GM18511 (cell line): ENCODE data around the gene NCK1.
A peak's percentile ranks its signal among the peaks of the same experiment; 100 is the strongest.

Source experiments
- ATAC-seq: cut with Tn5 transposase; IDR thresholded peaks from one replicate; pipeline ENCODE4 v1.9.1; 2021; ENCODE audit warnings: mild to moderate bottlenecking, moderate library complexity; ENCODE audit not compliant: unreplicated experiment

NCK1 gene

DNA sequence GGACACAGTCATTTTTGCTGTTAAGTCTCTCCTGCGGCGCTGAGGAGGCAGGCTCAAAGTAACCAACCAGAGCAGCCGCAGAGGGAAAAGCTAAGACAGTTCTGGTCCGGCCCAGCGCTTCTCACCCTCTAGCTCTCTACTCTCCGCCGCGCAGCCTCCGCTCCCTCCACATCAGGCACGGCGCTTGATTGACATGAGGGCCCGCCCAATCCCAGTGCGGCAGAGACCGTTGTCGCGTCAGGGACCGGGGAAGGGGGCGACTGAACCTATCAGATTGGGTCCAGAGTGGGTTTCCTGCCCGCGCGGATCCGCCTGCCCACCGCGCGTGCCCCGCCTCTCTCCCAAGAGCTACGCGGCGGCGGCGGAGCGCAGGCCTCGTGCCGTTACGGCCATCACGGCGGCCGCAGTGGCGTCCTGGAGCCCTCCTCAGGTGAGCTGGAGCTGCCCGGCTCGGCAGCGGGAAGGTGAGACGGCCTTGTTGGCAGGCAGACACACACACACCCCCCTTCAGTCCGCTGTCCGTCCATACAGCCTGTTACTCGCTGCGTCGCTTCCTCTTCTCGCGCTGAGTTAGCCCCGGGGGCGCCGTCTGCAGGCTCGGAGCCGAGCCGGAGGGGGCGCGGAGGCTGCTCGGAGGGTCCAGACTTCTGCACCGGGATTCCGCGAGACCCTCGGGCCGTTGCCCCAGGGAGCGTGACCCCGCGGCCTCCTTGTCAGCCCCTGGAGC lies at the start of gene NCK1:
Gene NCK1 (plus strand): TSS at position 319 of the 727 bp plus-strand sequence. CDS start 65,794 bp downstream, outside the sequence.
- peak; percentile 97 for ATAC-seq

DNA sequence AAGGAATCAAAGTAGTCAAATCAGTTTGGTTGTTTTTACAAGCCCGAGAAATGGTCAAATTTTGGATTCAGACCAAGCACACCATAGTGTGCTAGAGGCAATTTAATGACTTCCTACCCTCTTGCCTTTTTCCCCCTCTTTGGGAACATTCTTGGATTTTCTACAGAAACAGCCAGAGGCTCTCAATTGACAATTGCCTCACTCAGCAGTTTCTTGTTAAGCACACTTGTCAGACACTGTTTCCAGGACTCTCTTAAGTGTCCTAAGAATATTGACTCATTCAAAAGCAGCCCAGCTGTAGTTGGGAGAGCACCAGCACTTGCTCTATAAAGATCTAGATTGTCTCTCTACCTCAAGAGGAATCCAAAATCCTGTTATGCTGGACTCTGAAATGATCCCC lies 44.6 kb upstream of the NCK1 start:
- no peak for ATAC-seq

DNA sequence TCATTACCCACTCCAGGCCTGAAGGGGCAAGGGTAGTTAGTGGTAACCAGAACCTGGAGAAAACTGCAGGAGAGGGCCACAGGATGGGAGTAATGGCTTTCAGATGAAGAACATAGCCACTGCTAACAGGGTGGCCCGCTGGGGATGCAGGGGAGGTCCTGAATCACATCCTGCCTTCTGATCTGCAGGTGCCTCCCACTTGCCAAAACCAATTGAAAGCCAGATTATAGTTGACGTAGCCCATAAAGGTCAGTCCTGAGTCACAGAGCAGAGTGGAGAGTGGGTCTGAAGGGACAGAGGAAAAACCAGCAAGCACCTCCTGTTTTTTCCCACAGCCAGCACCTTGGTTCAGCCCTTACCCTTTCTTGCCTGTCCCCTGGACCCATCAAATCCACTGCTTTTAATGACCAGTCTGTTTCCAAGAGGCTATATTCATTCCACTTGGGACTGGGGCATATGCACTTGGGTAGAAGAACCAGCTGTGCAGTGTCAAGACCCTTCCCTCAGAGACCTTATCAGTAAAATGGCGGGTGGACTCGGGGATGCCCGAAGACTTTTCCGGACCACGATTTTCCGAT lies 43.7 kb upstream of the NCK1 start:
- peak; percentile 54 for ATAC-seq

DNA sequence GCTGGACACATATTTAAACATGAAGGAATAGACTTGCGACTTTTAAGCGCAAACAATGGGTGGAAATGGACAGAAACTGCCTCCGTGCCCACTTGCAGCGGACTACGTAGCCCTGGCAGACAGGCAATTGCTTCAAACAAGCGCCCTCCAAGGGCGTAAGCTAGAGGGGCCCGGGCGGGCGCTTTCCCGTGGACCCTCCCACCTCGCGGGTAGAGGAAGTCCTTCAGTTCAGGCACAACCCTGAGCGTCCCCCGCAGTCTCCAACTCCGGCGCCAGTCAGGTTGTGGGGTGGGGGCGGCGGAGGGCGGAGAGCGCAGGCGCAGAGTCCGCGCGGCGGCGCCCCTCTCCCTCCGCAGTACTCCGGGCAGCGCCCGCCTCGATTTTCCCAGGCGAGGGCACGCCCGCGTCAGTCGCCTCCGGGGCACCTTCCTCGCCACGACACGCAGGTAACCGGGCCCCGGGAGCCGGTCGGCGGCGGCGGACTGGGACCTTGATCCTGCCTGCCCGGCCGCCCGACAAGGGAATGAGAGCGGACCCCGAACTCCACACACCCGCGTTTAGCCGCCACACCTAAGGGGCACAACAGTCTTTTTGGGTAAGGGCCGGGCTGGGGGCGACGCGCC lies 43.1 kb upstream of the NCK1 start, which contains the start of gene SLC35G2:
Gene SLC35G2 (plus strand): TSS at position 358 of the 623 bp plus-strand sequence. CDS start 35,335 bp downstream, outside the sequence.
- ATAC-seq = peak; percentile 67

DNA sequence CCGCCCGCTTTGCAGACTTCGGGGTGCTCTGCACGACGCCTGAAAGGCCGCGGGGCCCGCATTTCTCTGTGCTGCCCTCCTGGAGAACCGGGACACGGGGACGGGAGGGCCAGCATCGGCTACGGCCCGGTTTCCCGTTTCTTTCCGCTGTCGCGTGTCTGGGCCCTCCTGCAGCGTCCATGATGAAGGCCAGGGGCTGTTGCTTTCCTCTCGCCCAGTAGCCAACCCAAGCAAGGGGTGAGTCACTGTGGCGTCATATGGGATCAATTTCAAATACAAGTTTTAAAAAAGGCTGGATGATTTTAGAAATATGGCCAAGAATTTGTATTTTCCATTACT lies 42.6 kb upstream of the NCK1 start:
- peak; percentile 40 for ATAC-seq

DNA sequence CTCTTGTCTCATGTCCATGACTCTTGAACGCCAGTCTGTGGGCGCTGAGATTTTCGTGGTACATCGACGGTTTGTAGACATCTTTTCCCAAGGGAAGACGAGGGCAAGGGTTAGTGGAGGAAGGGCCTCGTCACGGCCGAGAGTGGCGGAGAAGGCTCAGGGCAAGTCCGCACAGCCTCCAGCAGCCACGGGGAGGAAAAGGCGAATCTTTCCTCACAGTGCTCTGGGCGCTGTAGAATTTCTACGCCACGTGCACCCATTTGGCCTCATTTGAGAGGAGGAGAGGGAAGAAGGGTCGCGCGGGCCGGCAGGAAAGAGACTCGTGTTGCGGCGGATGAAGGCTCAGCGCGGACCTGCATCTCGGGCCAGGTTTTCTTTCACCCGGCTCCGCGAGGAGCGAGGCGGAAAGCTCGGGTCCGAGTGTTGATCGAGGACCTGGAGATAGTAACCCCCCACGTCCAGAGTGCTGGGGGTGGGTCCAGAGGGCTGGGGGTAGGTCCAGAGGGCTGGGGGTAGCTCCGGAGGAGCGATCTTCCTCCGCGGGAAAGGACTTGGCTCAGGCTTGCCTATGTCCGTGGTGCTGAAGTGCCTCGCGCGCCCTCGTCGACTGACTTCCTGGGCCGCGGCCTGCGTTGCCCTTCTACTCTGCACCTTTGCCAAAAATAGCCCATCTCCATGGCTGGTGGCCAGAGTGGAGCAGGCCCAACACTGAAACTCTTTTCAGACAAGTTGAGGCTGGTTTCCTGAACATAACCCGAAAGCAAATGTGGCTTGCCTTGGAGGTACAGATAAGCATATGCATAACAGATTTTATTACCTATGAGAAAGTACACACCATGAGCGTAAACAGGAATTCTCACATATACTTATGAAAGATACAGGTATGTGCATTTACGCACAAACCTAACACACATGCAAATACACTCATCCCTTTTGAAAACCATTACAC lies 42.0 kb upstream of the NCK1 start:
- ATAC-seq = peak; percentile 27

DNA sequence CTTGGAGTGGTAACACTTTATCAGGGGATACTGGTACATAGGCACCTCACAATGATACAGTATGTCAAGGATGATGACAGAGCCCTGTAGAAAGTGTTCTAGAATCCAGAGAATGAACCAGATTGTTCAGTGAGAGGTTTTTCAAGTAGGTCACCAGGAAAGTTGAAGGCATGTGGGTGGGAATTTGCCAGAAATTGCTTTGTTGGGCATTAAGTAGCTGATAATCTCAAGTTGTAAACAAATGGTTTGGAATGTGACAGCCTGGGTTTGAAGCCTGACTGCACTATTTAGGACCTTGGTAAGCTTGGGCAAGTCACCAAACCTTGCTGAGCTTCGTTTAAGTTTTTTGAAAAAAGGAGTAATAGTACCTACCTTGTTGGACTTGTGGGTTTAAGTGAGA lies 30.5 kb upstream of the NCK1 start:
- ATAC-seq = no peak

DNA sequence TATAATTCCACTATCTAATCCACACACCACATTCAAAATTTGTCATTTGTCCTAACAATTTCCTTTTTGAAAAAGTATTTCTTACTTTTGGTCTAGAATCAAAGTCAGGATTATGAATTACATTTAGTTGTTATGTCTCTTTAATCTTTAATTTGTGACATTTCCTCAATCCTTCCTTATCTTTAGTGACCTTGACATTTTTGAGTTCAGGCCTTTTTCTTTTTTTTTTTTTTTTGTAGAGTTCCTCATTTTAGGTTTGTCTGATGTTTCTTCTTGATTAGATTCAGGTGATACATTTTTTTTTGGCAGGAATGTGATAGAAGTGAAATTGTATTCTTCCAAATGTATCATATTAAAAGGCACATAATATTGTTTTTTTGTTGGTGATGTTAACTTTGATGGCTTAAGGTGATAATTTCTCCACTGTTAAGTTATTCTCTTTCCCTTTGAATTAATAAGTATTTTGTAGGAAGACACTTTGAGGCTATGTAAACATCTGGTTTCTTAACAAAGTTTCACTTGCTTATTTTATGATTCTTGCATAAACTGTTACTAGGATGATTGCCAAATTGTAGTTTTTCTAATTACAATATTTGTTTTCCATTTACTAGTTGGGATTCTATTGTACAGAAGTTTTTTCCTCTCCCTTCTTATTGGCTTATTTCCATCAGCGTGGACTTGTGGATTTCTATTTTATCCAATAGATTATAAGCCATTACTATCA lies 26.8 kb upstream of the NCK1 start:
- no peak for ATAC-seq

DNA sequence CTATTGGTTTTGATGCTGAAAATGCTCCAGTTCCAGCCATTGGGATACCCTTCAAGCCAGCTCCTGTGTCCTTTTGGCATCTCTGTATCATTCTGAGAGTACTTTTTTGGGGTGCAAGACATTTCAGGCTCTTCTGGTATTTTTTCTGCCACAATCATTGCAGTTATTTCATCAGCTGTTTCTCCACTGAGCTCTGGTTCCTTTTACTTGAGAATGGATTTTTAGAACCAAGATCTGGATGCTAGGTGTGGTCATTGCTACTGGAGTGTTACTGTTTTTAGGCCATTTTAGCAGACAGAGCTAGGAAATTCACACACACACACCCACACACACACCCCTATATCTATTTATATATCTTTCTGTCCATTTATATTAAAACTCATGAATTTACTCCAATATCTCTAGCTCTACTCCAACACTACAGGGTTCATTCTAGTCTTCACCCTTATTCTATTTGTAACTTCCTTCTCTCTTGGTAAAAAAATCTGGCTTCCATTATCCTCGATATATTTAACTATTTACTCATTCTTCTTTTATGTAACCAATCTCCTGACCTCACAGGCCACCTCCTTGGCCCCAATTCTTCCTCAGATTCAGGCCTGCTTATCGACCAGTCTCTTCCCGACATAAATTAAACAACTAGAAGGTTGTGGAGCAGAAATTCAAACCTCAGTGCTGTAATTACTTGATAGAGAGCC lies 26.0 kb upstream of the NCK1 start:
- ATAC-seq = no peak

DNA sequence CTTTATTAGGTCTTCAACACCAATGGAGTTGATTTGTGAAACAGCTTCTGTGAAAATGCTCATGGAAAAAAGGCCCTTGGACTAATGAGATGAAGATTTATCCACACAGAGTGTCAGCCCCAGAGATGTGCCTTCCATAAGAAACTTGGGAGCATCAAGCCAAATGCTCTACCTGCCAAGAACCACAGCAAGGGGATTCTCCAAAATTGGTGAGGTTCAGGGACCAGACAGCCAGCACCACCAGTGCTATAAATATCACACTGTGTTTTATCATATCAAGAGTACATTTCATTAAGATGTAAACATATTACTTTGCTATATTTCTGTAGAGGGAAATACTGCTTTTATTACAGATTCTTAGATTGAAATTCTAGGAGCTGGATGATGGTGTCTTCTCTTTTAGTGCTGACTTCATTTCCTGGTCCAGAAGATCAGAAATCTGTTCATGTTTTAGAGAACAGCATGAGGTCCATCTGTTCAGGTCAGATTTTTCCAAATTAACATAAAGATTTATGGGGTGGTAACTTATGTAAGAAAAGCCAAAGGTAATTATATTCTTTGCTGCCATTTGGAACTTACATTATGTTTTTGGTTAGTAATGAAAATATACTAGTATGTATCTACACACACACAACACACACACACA lies 25.4 kb upstream of the NCK1 start:
- ATAC-seq = no peak

DNA sequence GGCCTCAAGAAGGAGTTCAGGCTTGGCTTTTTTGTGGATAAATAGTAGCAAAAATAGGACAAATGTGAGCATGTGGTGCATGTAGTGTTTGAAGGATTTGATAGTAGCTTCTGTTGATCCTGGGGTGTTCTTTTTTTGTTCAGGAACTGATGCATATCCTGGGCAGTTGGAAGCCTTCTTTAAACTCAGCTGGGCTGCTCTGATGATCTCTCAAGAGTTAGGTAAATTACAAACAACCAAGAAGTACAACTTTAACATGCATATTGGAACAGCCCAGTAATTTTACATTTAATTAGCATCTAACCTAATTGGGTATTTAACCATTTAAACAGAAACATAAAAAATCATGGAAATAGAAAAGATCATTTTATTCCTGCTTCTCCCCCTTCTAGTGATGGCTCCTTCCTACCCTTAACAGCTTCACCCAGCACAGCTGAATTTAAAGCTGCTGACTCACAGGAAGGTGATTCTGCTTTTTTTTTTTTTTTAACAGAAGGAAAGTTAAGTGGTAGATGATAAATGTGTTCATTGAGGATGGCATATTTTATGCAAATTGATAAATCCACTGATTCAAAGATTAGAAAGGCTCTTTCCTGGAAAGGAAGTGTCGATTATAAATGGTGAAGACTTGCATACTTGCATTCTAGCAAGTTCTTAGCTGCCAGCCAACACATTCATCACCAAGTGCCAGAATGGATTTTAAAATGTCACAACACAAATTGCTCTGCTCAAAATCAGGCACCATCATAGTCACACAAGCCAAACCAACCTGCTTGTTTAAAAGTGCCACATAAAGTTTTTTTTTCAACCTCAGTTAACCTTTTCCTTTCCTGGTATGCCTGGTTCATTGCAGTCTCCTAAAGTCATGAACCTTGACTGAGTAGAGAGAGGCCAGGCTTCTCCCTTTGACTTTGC lies 23.1 kb upstream of the NCK1 start:
- no peak for ATAC-seq

DNA sequence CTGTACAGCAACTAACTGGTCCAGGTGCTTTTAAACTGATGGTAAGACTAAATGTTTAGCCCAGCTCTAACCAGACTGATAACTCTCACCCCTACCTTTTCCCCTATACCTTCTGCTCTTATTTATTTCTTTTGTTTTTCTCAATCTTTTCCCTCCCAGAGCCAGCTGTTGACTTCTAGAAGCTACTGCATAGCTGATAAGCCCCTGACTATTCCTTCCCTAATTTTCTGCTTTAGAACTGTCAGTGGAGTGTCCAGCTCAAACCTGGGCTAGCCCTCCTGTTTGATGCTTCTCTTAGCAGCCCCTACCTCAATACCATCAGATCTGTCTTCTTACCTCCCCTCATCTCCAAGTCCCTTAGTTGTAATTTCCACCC lies 22.5 kb upstream of the NCK1 start:
- ATAC-seq = no peak

DNA sequence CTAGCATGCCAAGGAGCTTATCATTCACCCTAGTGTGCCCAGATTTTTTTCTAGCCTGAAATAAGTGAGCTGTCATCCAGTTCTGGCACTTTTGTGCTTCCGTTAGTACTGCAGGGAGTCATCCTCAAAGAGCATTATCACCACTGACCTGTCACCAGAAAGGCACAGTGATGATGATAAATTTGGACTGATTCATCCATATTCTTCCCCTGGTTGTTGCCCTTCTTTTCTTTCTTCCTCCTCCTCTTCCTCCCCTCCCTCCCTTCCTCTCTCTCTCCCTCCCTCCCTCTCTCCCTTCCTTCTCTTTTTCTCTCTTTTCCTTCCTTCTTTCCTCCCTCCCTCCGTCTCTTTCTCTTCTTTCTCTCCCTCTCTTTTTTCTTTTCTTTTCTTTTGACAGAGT lies 21.8 kb upstream of the NCK1 start:
- no peak for ATAC-seq

DNA sequence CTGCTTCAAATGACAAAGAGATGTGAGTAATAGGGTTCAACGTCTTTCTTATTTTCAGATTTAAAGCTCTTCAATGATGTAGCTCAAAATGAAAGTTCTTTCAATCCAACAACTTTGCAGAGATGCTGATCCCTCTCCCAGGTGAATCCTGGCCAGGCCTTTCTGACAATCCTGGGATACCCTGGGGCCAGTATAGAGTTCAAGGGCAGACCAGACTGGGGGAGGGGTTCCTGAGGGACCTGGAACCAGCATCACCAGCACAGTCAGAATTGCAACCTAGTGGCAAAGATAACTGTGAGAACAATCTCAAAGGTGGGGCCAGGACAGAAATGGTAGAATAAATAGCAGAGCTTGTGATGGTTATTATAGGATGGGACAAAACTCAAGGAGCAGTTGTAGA lies 19.7 kb upstream of the NCK1 start:
- ATAC-seq = no peak

DNA sequence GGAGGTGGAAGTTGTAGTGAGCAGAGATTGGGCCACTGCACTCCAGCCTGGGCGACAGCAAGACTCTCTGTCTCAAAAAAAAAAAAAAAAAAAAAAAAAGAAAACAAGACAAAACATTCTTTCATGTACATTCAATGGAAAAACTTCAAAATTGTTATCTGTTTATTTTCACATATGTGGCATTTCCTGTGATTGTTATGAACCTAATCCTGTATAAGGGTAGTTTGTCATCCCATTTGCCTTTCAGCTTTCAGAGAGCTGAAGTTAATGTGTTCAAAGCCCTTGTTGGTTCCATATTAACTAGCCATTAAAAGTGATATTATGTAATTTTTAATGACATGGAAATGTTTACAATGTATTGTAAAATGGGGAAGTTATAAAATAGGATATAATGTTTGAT lies 17.3 kb upstream of the NCK1 start:
- ATAC-seq = no peak

DNA sequence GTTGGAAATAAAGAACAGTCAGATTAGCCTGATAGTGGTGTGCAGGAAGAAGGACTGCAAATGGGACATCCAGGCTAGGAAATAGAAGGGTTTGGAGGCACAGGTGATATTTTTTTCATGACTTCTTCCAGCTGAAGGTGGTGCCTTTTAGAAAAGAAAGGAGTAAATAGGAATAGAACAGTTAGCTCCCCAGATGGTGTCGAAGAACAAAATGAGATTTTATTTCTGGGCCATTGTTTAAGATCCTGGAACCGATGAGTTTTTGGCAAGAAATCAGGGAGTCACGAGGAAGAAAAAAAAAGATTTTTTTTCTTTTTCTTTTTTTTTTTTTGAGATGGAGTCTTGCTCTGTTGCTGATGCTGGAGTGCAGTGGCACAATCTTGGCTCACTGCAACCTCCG lies 9.8 kb upstream of the NCK1 start:
- no peak for ATAC-seq

DNA sequence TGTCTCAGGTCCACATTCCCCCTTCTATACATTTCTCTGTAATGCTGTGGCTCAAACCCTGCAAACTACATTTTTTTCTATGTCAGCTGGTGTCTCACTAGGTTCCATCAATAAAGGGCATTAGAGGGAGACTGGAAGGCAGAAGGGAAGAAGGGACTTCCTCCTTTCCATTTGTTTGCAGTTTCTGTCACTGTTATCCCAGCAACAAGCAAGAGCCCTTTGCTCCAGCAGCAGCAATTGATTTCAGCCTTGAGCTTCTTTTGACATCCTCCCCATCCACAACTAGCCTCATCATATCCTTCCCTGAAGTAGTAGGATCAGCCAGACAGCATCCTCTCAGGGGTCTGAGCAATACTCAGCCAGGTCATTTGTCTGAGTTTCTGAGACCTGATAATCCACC lies 5.3 kb upstream of the NCK1 start:
- no peak for ATAC-seq

DNA sequence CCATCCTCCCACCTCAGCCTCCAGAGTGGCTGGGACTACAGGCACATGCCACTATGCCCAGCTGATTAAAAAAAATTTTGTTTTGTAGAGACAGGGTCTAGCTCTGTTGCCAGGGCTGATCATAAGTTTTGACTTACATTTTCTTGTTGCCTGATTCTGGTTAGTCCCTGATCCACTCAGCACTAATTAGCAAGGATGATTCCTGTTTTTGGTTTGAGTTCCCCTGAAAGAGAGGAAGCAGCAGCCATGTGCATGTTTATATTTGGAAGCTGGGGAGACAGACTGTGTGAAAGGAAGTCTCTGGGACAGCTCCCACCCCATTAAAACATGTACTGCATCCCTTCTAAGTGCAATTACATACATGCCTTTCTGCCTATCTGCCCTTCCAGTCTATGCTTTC lies 3.6 kb upstream of the NCK1 start:
- ATAC-seq = no peak

DNA sequence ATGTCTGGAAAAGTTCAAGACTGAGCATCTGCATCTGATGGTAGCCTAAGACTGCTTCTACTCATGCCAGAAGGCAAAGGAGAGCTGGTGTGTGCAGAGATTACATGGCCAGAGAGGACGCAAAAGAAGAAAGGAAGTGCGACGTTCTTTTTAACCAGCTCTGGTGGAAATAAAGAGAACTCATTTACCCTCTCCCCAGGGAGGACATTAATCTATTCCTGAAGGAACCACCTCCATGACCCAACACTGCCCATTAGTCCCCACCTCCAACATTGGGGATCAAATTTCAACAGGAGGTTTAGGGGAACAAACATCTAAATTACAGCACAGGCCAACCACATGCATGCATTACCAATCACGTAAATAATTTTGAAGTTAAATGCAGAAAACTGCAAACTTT lies 1.5 kb upstream of the NCK1 start:
- no peak for ATAC-seq
